22Rv1 (cell line): ENCODE results near the gene C1QTNF12.

Experiments used
- H3K27ac ChIP-seq: fragments of 450-650 bp; 2 replicates; pipeline ENCODE4 v1.5.1; 2017
- CTCF ChIP-seq: fragments of 450-650 bp; IDR thresholded peaks from 2 replicates; pipeline ENCODE4 v1.5.1; 2017; ENCODE audit warnings: mild to moderate bottlenecking
- ZFX ChIP-seq: fragments of 450-650 bp; IDR thresholded peaks from 2 replicates; pipeline ENCODE4 v1.6.1; 2017; ENCODE audit warnings: antibody characterized with exemption, borderline replicate concordance

Gene C1QTNF12

GRCh38 chr1:1238702-1239178 lies 7.8 kb downstream of the C1QTNF12 start:
- H3K27ac ChIP-seq, result no peak overlapping the region
- TF ChIP-seq ZFX, result no peak
- TF ChIP-seq CTCF, result no peak

GRCh38 chr1:1237874-1238701 lies 8.4 kb downstream of the C1QTNF12 start:
- no peak overlapping the region for H3K27ac ChIP-seq

GRCh38 chr1:1236945-1237873 lies 9.3 kb downstream of the C1QTNF12 start:
- no peak overlapping the region for H3K27ac ChIP-seq
- TF ChIP-seq CTCF (no peak), ZFX (no peak)

More at GRCh38 chr1:1237874-1238701, 8.4 kb downstream of the C1QTNF12 start:
- TF ChIP-seq CTCF (no peak), ZFX (no peak)

- TF ChIP-seq CTCF (no peak), ZFX (no peak)
- no peak overlapping the region for H3K27ac ChIP-seq
Measured at GRCh38 chr1:1236176-1236763, 10.3 kb downstream of the C1QTNF12 start.

GRCh38 chr1:1235016-1235744 lies 11.3 kb downstream of the C1QTNF12 start:
- TF ChIP-seq CTCF (no peak), ZFX (no peak)
- no peak overlapping the region for H3K27ac ChIP-seq

- TF ChIP-seq ZFX (no peak), CTCF (no peak)
- no peak overlapping the region for H3K27ac ChIP-seq
Measured at GRCh38 chr1:1234180-1234808, 12.2 kb downstream of the C1QTNF12 start.
